HG03558 (cell line): ENCODE results near the gene RNU6-8.

Source experiments
- ATAC-seq: cut with Tn5 transposase; IDR thresholded peaks from one replicate; pipeline ENCODE4 v1.9.1; 2021; ENCODE audit warnings: moderate number of reproducible peaks; ENCODE audit not compliant: unreplicated experiment; ENCODE audit errors: extremely low read depth

The RNU6-8 gene

DNA sequence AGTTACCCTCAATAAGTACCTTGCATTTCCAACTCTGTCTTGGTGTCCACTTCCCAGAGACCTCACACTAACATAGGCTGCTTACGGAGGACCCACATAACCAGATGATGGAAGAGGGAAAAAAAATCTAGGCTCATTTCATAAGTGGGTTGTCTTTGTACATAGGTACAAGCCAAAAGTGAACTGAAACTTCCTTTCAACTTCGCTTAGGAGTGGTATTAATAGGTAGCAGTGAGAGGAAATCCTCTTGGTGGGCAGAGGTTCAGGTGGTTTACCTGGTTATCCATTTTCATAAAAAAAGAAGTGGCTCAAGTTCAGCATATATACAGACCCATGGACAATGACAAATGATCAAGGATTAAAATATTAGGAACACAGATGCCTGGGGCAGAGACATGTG, 37.0 kb downstream of the RNU6-8 start:
- no peak for ATAC-seq
